Suprapubic skin (tissue), 4 donors: ENCODE measurements around the gene F10. TPM values are rescaled to one million over a fixed set of nuclear protein-coding genes. Genes with fewer than 3 reads are reported as not detected.

Experiments
- DNase-seq, 2 donors: peaks; one replicate each; pipeline ENCODE4 v3.0.0-alpha.2; 2019; ENCODE audit warnings: low spot score in 2 of 2
- H3K27ac ChIP-seq: fragments of 200-600 bp; sonication (generic); one replicate; pipeline ENCODE4 v1.5.1; 2019
- H3K27me3 ChIP-seq: fragments of 200-600 bp; sonication (generic); one replicate; pipeline ENCODE4 v1.5.1; 2019
- H3K36me3 ChIP-seq: fragments of 200-600 bp; sonication (generic); one replicate; pipeline ENCODE4 v1.5.1; 2019
- H3K4me1 ChIP-seq: fragments of 200-600 bp; sonication (generic); one replicate; pipeline ENCODE4 v1.5.1; 2019
- H3K4me3 ChIP-seq: fragments of 200-600 bp; sonication (generic); one replicate; pipeline ENCODE4 v1.5.1; 2019; ENCODE audit warnings: mild to moderate bottlenecking
- H3K9me3 ChIP-seq: fragments of 200-600 bp; sonication (generic); one replicate; pipeline ENCODE4 v1.5.1; 2019
- EP300 ChIP-seq: sonication (generic); formaldehyde crosslinking; IDR thresholded peaks from one replicate; pipeline ENCODE4 v1.6.1; 2017; ENCODE audit warnings: antibody characterized with exemption
- POLR2A ChIP-seq, 2 donors: fragments of 450-650 bp; IDR thresholded peaks; one replicate each; pipeline ENCODE4 v1.6.1; 2017; ENCODE audit warnings: antibody characterized with exemption in 2 of 2, mild to moderate bottlenecking in 2 of 2, moderate library complexity in 2 of 2
- POLR2AphosphoS5 ChIP-seq, 3 donors: sonication (generic); formaldehyde crosslinking; IDR thresholded peaks; one replicate each; pipeline ENCODE4 v1.6.1; 2017; ENCODE audit warnings: antibody characterized with exemption in 3 of 3
- WGBS: methylation state at CpG from one replicate; pipeline ENCODE4 v1.1.5; 2018; 5-methylcytosine and 5-hydroxymethylcytosine counted together
- total RNA-seq, 4 donors: library from RNA; depleted of rRNA; stranded (reverse); fragments of >200 nt; gene quantifications; one replicate each; pipeline ENCODE4 v1.1.0, GENCODE V29; 2016
- TF ChIP-seq, protein P1 (sequence below), 2 donors: fragments of 200-600 bp in 1 of 2; fragments of 450-650 bp in 1 of 2; sonication (generic) in 1 of 2; IDR thresholded peaks; one replicate each; pipeline ENCODE4 v1.5.1; 2016 to 2019; ENCODE audit warnings: antibody characterized with exemption in 2 of 2, mild to moderate bottlenecking in 1 of 2, moderate library complexity in 1 of 2

Gene F10
- total RNA-seq, 4 donors from 2014 or later = 4.9 to 7.8 (median 6.7) TPM

DNA sequence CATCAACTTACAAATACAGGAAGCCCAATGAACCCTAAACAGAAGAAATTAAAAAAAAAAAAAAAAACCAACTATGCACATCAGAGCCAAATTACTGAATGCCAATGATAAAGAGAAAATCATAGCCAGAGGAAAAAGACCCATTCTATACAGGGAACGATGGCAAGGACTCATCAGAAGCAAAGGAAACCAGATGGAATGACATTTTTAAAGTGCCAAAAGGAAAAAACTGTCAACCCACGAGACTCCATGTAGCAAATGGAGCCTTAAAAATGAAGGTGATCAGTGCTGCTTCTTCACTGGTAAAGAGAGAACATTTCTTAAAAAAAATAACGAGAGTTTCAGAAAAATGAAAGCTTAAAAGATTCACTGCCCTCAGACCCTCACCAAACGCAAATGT is 67.6 kb downstream of the F10 start:
- H3K4me1 ChIP-seq = peaks cover 6% of the 10 kb centered on the region
- H3K27ac ChIP-seq = no peak overlapping the region
- 81% methylated on average over 4 of the region's 4 CpGs for WGBS
- no peak for DNase-seq
- H3K4me3 ChIP-seq = no peak overlapping the region
- no peaks in the 10 kb centered on the region for H3K27me3 ChIP-seq
- peaks cover 57% of the 10 kb centered on the region for H3K36me3 ChIP-seq
- TF ChIP-seq EP300 (no peak), POLR2A (IDR thresholded peaks at IDR 0.05) (no peak), POLR2AphosphoS5 (IDR thresholded peaks at IDR 0.05) (no peak)
- TF ChIP-seq, protein P1, sequence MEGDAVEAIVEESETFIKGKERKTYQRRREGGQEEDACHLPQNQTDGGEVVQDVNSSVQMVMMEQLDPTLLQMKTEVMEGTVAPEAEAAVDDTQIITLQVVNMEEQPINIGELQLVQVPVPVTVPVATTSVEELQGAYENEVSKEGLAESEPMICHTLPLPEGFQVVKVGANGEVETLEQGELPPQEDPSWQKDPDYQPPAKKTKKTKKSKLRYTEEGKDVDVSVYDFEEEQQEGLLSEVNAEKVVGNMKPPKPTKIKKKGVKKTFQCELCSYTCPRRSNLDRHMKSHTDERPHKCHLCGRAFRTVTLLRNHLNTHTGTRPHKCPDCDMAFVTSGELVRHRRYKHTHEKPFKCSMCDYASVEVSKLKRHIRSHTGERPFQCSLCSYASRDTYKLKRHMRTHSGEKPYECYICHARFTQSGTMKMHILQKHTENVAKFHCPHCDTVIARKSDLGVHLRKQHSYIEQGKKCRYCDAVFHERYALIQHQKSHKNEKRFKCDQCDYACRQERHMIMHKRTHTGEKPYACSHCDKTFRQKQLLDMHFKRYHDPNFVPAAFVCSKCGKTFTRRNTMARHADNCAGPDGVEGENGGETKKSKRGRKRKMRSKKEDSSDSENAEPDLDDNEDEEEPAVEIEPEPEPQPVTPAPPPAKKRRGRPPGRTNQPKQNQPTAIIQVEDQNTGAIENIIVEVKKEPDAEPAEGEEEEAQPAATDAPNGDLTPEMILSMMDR (IDR thresholded peaks at IDR 0.05) = no peak
- no peaks in the 10 kb centered on the region for H3K9me3 ChIP-seq

- no peaks in the 10 kb centered on the region for H3K4me1 ChIP-seq
- no peak overlapping the region for H3K27ac ChIP-seq
- H3K9me3 ChIP-seq = no peaks in the 10 kb centered on the region
- TF ChIP-seq, protein P1 (IDR thresholded peaks at IDR 0.05) = no peak
- TF ChIP-seq POLR2AphosphoS5 (IDR thresholded peaks at IDR 0.05) (no peak), EP300 (no peak), POLR2A (IDR thresholded peaks at IDR 0.05) (no peak)
- H3K36me3 ChIP-seq = peaks cover 78% of the 10 kb centered on the region
- no peak overlapping the region for H3K4me3 ChIP-seq
- no peak for DNase-seq
- WGBS = 81% methylated on average over 4 of the region's 4 CpGs
- H3K27me3 ChIP-seq = no peaks in the 10 kb centered on the region
Observed at GRCh38 chr13:113192279-113192678, 69.7 kb downstream of the F10 start.

DNA sequence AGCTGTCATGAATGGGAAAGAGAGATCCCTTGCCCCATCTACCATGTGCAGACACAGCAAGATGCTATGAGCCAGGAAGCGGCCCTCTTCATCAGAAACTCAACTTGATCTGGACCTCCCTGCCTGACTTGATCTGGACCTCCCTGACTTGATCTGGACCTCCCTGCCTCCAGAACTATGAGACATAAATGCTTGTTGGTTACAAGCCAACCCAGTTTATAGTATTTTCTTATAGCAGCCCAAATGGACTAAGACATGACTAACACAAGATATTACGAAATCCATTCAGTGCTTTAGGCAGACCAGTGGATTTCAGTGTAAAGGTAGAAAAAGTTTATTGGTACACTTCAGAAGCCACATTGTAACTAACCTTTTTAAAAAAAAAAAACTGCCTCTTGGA is 70.3 kb downstream of the F10 start:
- Histone ChIP-seq H3K36me3 (peaks cover 84% of the 10 kb centered on the region), H3K9me3 (no peaks in the 10 kb centered on the region), H3K27ac (no peak overlapping the region), H3K27me3 (no peaks in the 10 kb centered on the region), H3K4me1 (no peaks in the 10 kb centered on the region), H3K4me3 (no peak overlapping the region)
- 90% methylated on average over 2 of the region's 2 CpGs for WGBS
- no peak for TF ChIP-seq POLR2A (IDR thresholded peaks at IDR 0.05)
- TF ChIP-seq POLR2AphosphoS5 (IDR thresholded peaks at IDR 0.05) = no peak
- TF ChIP-seq EP300 = no peak
- TF ChIP-seq, protein P1 (IDR thresholded peaks at IDR 0.05) = no peak
- no peak for DNase-seq

DNA sequence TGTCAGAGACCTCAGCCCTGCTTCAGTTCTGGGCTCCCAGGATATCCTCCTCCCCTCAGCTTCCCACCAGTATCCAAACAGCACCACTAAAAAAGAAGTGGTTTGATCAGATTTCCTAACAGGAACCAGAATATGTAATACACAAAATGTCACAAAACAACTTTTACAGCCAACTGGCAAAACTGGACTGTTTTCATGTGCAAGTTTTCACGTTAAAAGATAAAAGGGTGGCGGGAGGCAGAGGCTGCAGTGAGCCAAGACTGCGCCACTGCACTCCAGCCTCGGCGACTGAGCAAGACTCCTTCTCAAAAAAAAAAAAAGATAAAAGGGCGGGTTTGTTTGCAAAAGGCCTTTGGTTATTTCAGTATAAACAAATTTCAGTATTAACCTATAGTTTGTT is 72.8 kb downstream of the F10 start:
- Histone ChIP-seq H3K4me1 (no peaks in the 10 kb centered on the region), H3K27ac (no peak overlapping the region), H3K4me3 (no peak overlapping the region), H3K9me3 (no peaks in the 10 kb centered on the region), H3K36me3 (peaks cover 97% of the 10 kb centered on the region), H3K27me3 (no peaks in the 10 kb centered on the region)
- TF ChIP-seq POLR2AphosphoS5 (IDR thresholded peaks at IDR 0.05) = no peak
- TF ChIP-seq EP300 = no peak
- TF ChIP-seq, protein P1 (IDR thresholded peaks at IDR 0.05) = no peak
- WGBS = 54% methylated on average over 6 of the region's 6 CpGs
- DNase-seq = no peak

DNA sequence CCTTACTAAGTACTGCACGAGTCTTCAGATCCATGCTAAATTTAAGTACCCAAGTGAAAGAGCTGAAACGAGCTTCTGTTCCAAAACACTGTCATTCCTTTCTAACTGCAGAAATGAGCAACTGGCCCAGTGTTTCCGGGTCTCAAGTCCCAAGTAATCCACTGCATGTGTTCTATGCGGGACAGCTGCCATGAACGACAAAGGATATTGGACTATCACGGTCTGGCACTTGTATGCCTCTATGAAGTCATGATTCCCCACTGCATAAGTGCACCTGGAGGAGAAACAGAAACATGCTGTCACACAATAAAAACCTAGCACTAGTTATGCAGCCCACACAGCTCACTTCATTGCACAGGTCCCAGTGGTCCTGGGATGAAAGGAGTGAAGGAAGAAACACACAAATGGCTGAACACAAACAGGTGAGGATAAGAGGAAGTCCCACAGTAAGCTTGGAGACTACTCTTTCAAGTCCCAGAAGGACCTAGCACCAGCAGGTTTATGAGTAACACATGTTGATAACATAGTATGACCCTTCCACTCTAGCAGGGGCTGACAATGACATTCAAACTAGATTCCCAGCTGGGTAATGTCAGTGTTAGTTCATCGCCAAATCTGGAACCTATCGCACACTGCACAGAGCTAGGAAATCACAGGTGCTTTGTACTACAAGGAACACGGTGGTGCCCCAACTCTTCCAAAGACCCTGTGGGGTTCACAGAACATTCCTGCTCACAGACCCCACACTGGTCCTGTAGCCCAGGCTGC is 74.6 kb downstream of the F10 start:
- H3K9me3 ChIP-seq = no peaks in the 10 kb centered on the region
- TF ChIP-seq, protein P1 (IDR thresholded peaks at IDR 0.05) = no peak
- TF ChIP-seq POLR2AphosphoS5 (IDR thresholded peaks at IDR 0.05) (no peak), POLR2A (IDR thresholded peaks at IDR 0.05) (no peak), EP300 (no peak)
- no peaks in the 10 kb centered on the region for H3K4me1 ChIP-seq
- H3K36me3 ChIP-seq = peaks cover 81% of the 10 kb centered on the region
- no peak overlapping the region for H3K4me3 ChIP-seq
- no peak for DNase-seq
- H3K27me3 ChIP-seq = no peaks in the 10 kb centered on the region
- no peak overlapping the region for H3K27ac ChIP-seq
- WGBS = 90% methylated on average over 9 of the region's 9 CpGs

Other genes with a start within 250 kb of the F10 start
- 100 to 1,000 TPM in 1 of 4 donors, 10 to 100 TPM in 3; 25.4 to 144 (median 50.0) TPM for gene MCF2L, start 153.6 kb upstream of the F10 start, total RNA-seq
- gene F7, start 17.0 kb upstream of the F10 start, total RNA-seq = not detected
- gene PROZ, start 35.8 kb downstream of the F10 start, total RNA-seq = not detected
- gene PCID2, start 85.9 kb downstream of the F10 start, total RNA-seq = 10 to 100 TPM; 33.2 to 99.5 (median 49.5) TPM
- gene CUL4A, start 86.8 kb downstream of the F10 start, total RNA-seq = 100 to 1,000 TPM in 3 of 4 donors, 10 to 100 TPM in 1; 95.6 to 221 (median 119) TPM
- gene LAMP1, start 174.4 kb downstream of the F10 start, total RNA-seq = 100 to 1,000 TPM; 131 to 255 (median 222) TPM
- 10 to 100 TPM; 23.5 to 40.8 (median 32.2) TPM for gene GRTP1, start 241.3 kb downstream of the F10 start, total RNA-seq